SK-N-SH treated with all-trans-retinoic acid at 6 μM for 48 hours (cell line): Measurements from ENCODE around the gene ATP5F1C.

Experiments
- ATAC-seq: fragments of 200-7000 bp; cut with Tn5 transposase; 3 replicates; pipeline ENCODE4 v1.9.1; 2020; ENCODE audit warnings: mild to moderate bottlenecking, moderate library complexity
- ARNTL ChIP-seq: fragments of 450-650 bp; formaldehyde crosslinking; IDR thresholded peaks from 2 replicates; pipeline ENCODE4 v1.5.0; 2020; ENCODE audit warnings: low read depth, mild to moderate bottlenecking, moderate library complexity, borderline replicate concordance
- BACH2 ChIP-seq: fragments of 250-450 bp; sonication (Bioruptor Pico); IDR thresholded peaks from 2 replicates; pipeline ENCODE4 v1.9.0; 2021; ENCODE audit warnings: mild to moderate bottlenecking, borderline replicate concordance
- CSDC2 ChIP-seq: fragments of 250-450 bp; sonication (Bioruptor Pico); IDR thresholded peaks from 2 replicates; pipeline ENCODE4 v1.5.0; 2020; ENCODE audit warnings: mild to moderate bottlenecking, moderate library complexity
- ESRRG ChIP-seq: fragments of 250-450 bp; sonication (Bioruptor Pico); IDR thresholded peaks from 2 replicates; pipeline ENCODE4 v1.6.1; 2021; ENCODE audit warnings: mild to moderate bottlenecking
- GLIS3 ChIP-seq: fragments of 250-450 bp; sonication (Bioruptor Pico); IDR thresholded peaks from 2 replicates; pipeline ENCODE4 v1.5.0; 2020; ENCODE audit warnings: mild to moderate bottlenecking, moderate library complexity
- ISL1 ChIP-seq: fragments of 250-450 bp; sonication (Bioruptor Pico); IDR thresholded peaks from 2 replicates; pipeline ENCODE4 v2.1.2; 2022; ENCODE audit warnings: mild to moderate bottlenecking, moderate library complexity
- OSR1 ChIP-seq: fragments of 250-450 bp; sonication (Bioruptor Pico); IDR thresholded peaks from 2 replicates; pipeline ENCODE4 v1.8.0; 2022; ENCODE audit warnings: moderate library complexity, mild to moderate bottlenecking, inconsistent platforms
- PPARA ChIP-seq: fragments of 250-450 bp; sonication (Bioruptor Pico); IDR thresholded peaks from 2 replicates; pipeline ENCODE4 v1.5.0; 2020; ENCODE audit warnings: mild to moderate bottlenecking, borderline replicate concordance
- RARB ChIP-seq: fragments of 250-450 bp; sonication (Bioruptor Pico); IDR thresholded peaks from 2 replicates; pipeline ENCODE4 v1.8.0; 2021; ENCODE audit warnings: mild to moderate bottlenecking, moderate library complexity
- SNAI2 ChIP-seq: fragments of 250-450 bp; sonication (Bioruptor Pico); IDR thresholded peaks from 2 replicates; pipeline ENCODE4 v1.5.0; 2020; ENCODE audit warnings: mild to moderate bottlenecking, moderate library complexity
- TCF4 ChIP-seq: fragments of 250-450 bp; sonication (Bioruptor Pico); IDR thresholded peaks from 2 replicates; pipeline ENCODE4 v1.8.0; 2021; ENCODE audit warnings: mild to moderate bottlenecking, moderate library complexity, borderline replicate concordance
- TOX ChIP-seq: fragments of 250-450 bp; sonication (Bioruptor Pico); IDR thresholded peaks from 2 replicates; pipeline ENCODE4 v1.8.0; 2021; ENCODE audit warnings: mild to moderate bottlenecking, moderate library complexity, borderline replicate concordance
- ZFP3 ChIP-seq: fragments of 250-450 bp; sonication (Bioruptor Pico); IDR thresholded peaks from 2 replicates; pipeline ENCODE4 v1.5.0; 2020; ENCODE audit warnings: mild to moderate bottlenecking, moderate library complexity
- ZFP30 ChIP-seq: fragments of 450-650 bp; formaldehyde crosslinking; IDR thresholded peaks from 2 replicates; pipeline ENCODE4 v1.5.0; 2022; ENCODE audit warnings: mild to moderate bottlenecking, moderate library complexity
- ZNF565 ChIP-seq: fragments of 450-650 bp; formaldehyde crosslinking; conservative IDR thresholded peaks from 2 replicates; pipeline ENCODE4 v1.5.0; 2020; ENCODE audit warnings: low read depth, mild to moderate bottlenecking, moderate library complexity
- ZNF70 ChIP-seq: fragments of 450-650 bp; formaldehyde crosslinking; IDR thresholded peaks from 2 replicates; pipeline ENCODE4 v1.5.0; 2020; ENCODE audit warnings: mild to moderate bottlenecking, moderate library complexity
- ZNF8 ChIP-seq: fragments of 450-650 bp; formaldehyde crosslinking; IDR thresholded peaks from 2 replicates; pipeline ENCODE4 v1.5.0; 2020; ENCODE audit warnings: mild to moderate bottlenecking, moderate library complexity
- TF ChIP-seq, protein P1 (sequence below): fragments of 250-450 bp; sonication (Bioruptor Pico); IDR thresholded peaks from 2 replicates; pipeline ENCODE4 v1.5.1; 2021; ENCODE audit warnings: mild to moderate bottlenecking, moderate library complexity
- TF ChIP-seq, protein P2 (sequence below): fragments of 250-450 bp; sonication (Bioruptor Pico); IDR thresholded peaks from 2 replicates; pipeline ENCODE4 v1.8.0; 2021; ENCODE audit warnings: low read depth, mild to moderate bottlenecking, moderate library complexity, borderline replicate concordance
- TF ChIP-seq, protein P3 (sequence below): fragments of 250-450 bp; sonication (Bioruptor Pico); IDR thresholded peaks from 2 replicates; pipeline ENCODE4 v1.5.0; 2020; ENCODE audit warnings: mild to moderate bottlenecking, moderate library complexity
- TF ChIP-seq, protein P4 (sequence below): fragments of 250-450 bp; sonication (Bioruptor Pico); IDR thresholded peaks from 2 replicates; pipeline ENCODE4 v1.8.0; 2020; ENCODE audit warnings: mild to moderate bottlenecking, moderate library complexity, borderline replicate concordance
- TF ChIP-seq, protein P5 (sequence below): fragments of 250-450 bp; sonication (Bioruptor Pico); IDR thresholded peaks from 2 replicates; pipeline ENCODE4 v1.5.1; 2020; ENCODE audit warnings: low read depth, mild to moderate bottlenecking, moderate library complexity

ATP5F1C gene

DNA sequence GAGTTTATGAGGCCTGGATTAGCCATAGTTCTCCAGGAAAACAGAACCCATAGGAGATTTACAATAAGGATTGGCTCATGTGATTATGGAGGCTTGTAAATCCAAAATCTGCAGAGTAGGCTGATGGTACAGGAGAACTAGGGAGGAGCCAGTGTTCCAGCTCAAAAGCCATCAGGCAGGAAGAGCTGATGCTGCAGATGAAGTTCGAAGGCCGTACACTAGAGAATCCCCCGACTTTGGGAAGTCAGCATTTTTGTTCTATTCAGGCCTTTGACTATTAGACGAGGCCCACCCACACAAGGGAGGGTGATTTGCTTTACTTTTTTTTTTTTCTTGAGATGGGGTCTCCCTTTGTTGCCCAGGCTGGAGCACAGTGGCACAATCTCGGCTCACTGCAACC lies 37.8 kb upstream of the ATP5F1C start (continued):
- TF ChIP-seq TCF4, result no peak
- TF ChIP-seq, all 23 proteins: peak for 0

DNA sequence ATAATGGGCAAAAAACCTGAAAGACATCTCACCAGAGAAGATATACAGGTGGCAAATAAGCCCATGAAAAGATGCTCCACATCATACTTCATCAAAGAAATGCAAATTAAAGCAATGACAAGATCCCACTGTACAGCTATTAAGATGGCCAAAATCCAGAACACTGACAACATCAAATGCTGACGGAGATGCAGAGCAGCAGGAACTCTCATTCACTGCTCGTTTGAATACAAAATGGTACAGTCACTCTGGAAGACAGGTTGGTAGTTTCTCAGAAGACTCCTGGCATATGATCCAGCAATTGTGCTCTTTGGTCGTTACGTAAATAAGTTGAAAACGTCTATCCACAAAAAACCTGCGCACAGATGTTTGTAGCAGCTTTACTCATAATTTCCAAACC lies 35.7 kb upstream of the ATP5F1C start:
- TF ChIP-seq ZNF8 (no peak), GLIS3 (CRISPR knock-in tag) (no peak), ZFP30 (CRISPR knock-in tag) (no peak), BACH2 (no peak), ZNF565 (CRISPR knock-in tag) (no peak), ZFP3 (CRISPR knock-in tag) (no peak), OSR1 (no peak), TCF4 (no peak), TOX (CRISPR knock-in tag) (no peak), CSDC2 (CRISPR knock-in tag) (no peak), ESRRG (no peak), ZNF70 (CRISPR knock-in tag) (no peak), SNAI2 (no peak), PPARA (no peak), ARNTL (CRISPR knock-in tag) (no peak), ISL1 (no peak)
- TF ChIP-seq, protein P1, sequence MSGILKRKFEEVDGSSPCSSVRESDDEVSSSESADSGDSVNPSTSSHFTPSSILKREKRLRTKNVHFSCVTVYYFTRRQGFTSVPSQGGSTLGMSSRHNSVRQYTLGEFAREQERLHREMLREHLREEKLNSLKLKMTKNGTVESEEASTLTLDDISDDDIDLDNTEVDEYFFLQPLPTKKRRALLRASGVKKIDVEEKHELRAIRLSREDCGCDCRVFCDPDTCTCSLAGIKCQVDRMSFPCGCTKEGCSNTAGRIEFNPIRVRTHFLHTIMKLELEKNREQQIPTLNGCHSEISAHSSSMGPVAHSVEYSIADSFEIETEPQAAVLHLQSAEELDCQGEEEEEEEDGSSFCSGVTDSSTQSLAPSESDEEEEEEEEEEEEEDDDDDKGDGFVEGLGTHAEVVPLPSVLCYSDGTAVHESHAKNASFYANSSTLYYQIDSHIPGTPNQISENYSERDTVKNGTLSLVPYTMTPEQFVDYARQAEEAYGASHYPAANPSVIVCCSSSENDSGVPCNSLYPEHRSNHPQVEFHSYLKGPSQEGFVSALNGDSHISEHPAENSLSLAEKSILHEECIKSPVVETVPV (CRISPR knock-in tag), result no peak
- TF ChIP-seq, protein P2, sequence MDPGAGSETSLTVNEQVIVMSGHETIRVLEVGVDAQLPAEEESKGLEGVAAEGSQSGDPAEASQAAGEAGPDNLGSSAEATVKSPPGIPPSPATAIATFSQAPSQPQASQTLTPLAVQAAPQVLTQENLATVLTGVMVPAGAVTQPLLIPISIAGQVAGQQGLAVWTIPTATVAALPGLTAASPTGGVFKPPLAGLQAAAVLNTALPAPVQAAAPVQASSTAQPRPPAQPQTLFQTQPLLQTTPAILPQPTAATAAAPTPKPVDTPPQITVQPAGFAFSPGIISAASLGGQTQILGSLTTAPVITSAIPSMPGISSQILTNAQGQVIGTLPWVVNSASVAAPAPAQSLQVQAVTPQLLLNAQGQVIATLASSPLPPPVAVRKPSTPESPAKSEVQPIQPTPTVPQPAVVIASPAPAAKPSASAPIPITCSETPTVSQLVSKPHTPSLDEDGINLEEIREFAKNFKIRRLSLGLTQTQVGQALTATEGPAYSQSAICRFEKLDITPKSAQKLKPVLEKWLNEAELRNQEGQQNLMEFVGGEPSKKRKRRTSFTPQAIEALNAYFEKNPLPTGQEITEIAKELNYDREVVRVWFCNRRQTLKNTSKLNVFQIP (CRISPR knock-in tag), result no peak
- TF ChIP-seq, protein P3, sequence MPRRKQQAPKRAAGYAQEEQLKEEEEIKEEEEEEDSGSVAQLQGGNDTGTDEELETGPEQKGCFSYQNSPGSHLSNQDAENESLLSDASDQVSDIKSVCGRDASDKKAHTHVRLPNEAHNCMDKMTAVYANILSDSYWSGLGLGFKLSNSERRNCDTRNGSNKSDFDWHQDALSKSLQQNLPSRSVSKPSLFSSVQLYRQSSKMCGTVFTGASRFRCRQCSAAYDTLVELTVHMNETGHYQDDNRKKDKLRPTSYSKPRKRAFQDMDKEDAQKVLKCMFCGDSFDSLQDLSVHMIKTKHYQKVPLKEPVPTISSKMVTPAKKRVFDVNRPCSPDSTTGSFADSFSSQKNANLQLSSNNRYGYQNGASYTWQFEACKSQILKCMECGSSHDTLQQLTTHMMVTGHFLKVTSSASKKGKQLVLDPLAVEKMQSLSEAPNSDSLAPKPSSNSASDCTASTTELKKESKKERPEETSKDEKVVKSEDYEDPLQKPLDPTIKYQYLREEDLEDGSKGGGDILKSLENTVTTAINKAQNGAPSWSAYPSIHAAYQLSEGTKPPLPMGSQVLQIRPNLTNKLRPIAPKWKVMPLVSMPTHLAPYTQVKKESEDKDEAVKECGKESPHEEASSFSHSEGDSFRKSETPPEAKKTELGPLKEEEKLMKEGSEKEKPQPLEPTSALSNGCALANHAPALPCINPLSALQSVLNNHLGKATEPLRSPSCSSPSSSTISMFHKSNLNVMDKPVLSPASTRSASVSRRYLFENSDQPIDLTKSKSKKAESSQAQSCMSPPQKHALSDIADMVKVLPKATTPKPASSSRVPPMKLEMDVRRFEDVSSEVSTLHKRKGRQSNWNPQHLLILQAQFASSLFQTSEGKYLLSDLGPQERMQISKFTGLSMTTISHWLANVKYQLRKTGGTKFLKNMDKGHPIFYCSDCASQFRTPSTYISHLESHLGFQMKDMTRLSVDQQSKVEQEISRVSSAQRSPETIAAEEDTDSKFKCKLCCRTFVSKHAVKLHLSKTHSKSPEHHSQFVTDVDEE (CRISPR knock-in tag), result no peak
- ATAC-seq, result no peak

DNA sequence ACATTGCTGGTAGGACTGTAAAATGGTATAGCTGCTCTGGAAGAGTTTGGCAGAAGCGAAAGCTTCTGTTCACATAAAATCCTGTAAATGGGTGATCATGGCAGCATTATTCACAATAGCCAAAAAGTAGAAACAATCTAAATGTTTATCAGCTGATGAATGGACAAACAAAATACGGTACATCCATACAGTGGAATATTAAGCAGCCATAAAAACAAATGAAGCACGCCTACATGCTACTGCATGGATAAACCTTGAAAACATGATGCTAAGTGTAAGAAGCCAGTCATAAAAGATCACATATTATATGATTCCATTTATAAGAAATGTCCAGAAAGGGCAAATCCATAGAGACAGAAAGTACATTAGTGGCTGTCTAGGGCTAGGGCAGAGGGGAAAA lies 32.9 kb upstream of the ATP5F1C start:
- ATAC-seq, result no peak
- TF ChIP-seq ZNF8 (peak; percentile 92), TOX (CRISPR knock-in tag) (no peak), ZNF70 (CRISPR knock-in tag) (no peak), ESRRG (no peak)

DNA sequence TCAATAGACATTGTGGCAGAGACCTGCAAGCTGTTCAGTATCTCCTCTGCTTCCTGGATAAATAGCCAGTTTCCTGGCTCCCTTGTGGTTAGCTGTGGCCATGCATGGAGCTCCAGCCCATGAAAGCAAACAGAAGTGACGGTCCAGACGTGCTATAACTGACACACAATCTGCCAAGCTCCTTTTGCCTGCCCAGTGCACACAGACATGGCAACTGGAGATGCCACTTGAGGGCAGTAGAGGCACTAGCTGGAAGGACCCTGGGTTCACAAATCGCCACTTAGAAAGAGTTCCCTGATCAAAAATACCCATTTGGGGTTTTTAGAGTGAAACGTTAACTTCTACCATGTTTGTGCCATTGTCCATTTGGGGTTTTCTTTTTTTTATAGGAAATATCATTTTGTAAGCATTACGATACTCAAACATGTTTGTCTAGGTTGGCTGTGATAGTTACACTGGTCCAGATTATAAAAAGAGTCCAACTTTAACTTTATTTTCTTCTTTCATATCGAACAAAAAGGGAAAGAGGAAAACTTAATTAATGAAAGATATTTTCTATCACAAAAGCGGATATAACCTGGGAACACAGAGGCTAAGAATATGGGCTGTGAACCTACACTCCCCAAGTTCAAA lies 31.5 kb upstream of the ATP5F1C start:
- TF ChIP-seq GLIS3 (CRISPR knock-in tag) (no peak), PPARA (no peak), ZFP30 (CRISPR knock-in tag) (no peak), CSDC2 (CRISPR knock-in tag) (no peak), ARNTL (CRISPR knock-in tag) (no peak), ZNF70 (CRISPR knock-in tag) (no peak), RARB (CRISPR knock-in tag) (no peak), ZFP3 (CRISPR knock-in tag) (no peak), BACH2 (no peak), ZNF565 (CRISPR knock-in tag) (no peak), ZNF8 (no peak), ISL1 (no peak)
- TF ChIP-seq, protein P1 (CRISPR knock-in tag), result no peak
- TF ChIP-seq, protein P4, sequence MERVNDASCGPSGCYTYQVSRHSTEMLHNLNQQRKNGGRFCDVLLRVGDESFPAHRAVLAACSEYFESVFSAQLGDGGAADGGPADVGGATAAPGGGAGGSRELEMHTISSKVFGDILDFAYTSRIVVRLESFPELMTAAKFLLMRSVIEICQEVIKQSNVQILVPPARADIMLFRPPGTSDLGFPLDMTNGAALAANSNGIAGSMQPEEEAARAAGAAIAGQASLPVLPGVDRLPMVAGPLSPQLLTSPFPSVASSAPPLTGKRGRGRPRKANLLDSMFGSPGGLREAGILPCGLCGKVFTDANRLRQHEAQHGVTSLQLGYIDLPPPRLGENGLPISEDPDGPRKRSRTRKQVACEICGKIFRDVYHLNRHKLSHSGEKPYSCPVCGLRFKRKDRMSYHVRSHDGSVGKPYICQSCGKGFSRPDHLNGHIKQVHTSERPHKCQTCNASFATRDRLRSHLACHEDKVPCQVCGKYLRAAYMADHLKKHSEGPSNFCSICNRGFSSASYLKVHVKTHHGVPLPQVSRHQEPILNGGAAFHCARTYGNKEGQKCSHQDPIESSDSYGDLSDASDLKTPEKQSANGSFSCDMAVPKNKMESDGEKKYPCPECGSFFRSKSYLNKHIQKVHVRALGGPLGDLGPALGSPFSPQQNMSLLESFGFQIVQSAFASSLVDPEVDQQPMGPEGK (CRISPR knock-in tag), result no peak
- TF ChIP-seq, protein P5, sequence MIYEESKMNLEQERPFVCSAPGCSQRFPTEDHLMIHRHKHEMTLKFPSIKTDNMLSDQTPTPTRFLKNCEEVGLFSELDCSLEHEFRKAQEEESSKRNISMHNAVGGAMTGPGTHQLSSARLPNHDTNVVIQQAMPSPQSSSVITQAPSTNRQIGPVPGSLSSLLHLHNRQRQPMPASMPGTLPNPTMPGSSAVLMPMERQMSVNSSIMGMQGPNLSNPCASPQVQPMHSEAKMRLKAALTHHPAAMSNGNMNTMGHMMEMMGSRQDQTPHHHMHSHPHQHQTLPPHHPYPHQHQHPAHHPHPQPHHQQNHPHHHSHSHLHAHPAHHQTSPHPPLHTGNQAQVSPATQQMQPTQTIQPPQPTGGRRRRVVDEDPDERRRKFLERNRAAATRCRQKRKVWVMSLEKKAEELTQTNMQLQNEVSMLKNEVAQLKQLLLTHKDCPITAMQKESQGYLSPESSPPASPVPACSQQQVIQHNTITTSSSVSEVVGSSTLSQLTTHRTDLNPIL (CRISPR knock-in tag), result no peak
- ATAC-seq, result peak; percentile 78
